TTC549 (cell line): Measurements from ENCODE around the gene EIF2AK3.
A peak's percentile ranks its signal among the peaks of the same experiment; 100 is the strongest.
"Not testable (repeated sequence)": the region's sequence is repeated elsewhere in the genome, so short reads cannot be mapped to it uniquely, and the experiment has no call there.

Experiments used
- FAIRE-seq: peaks from 2 replicates; lab custom pipeline; 2012; peaks lifted over from hg19 to GRCh38; lab: Jason Lieb, UNC

The EIF2AK3 gene

GRCh38 chr2:88627055-88627855, at the start of gene EIF2AK3:
Gene EIF2AK3, minus strand, starts transcription at chr2:88627464. Its CDS starts 190 bp downstream, at chr2:88627274.
- peak; percentile 98 for FAIRE-seq

GRCh38 chr2:88673363-88673762, 46.1 kb upstream of the EIF2AK3 start:
- FAIRE-seq = no peak

- peak; percentile 80 for FAIRE-seq
Observed at GRCh38 chr2:88671786-88672427, 44.6 kb upstream of the EIF2AK3 start.

- peak; percentile 81 for FAIRE-seq
Observed at GRCh38 chr2:88669482-88670214, 42.4 kb upstream of the EIF2AK3 start.

- FAIRE-seq = no peak
Observed at GRCh38 chr2:88668862-88669261, 41.6 kb upstream of the EIF2AK3 start.

GRCh38 chr2:88667219-88667618, 40.0 kb upstream of the EIF2AK3 start:
- FAIRE-seq = no peak

- no peak for FAIRE-seq
Observed at GRCh38 chr2:88666576-88666975, 39.3 kb upstream of the EIF2AK3 start.

- no peak for FAIRE-seq
Observed at GRCh38 chr2:88660622-88661021, 33.4 kb upstream of the EIF2AK3 start.

GRCh38 chr2:88659538-88659915, 32.3 kb upstream of the EIF2AK3 start:
- FAIRE-seq = no peak

GRCh38 chr2:88658881-88659537, 31.7 kb upstream of the EIF2AK3 start:
- no peak for FAIRE-seq

GRCh38 chr2:88658326-88658725, 31.1 kb upstream of the EIF2AK3 start:
- FAIRE-seq = no peak

GRCh38 chr2:88657131-88657530, 29.9 kb upstream of the EIF2AK3 start:
- no peak for FAIRE-seq

- FAIRE-seq = no peak
Observed at GRCh38 chr2:88656690-88657089, 29.4 kb upstream of the EIF2AK3 start.

GRCh38 chr2:88654714-88655113, 27.4 kb upstream of the EIF2AK3 start:
- FAIRE-seq = no peak

- no peak for FAIRE-seq
Observed at GRCh38 chr2:88651646-88652045, 24.4 kb upstream of the EIF2AK3 start.

- FAIRE-seq = not testable (repeated sequence)
Observed at GRCh38 chr2:88645291-88645882, 18.1 kb upstream of the EIF2AK3 start.

GRCh38 chr2:88642278-88642677, 15.0 kb upstream of the EIF2AK3 start:
- no peak for FAIRE-seq

- no peak for FAIRE-seq
Observed at GRCh38 chr2:88641330-88641729, 14.1 kb upstream of the EIF2AK3 start.

GRCh38 chr2:88639865-88640264, 12.6 kb upstream of the EIF2AK3 start:
- FAIRE-seq = no peak

GRCh38 chr2:88638743-88639142, 11.5 kb upstream of the EIF2AK3 start:
- no peak for FAIRE-seq

- FAIRE-seq = no peak
Observed at GRCh38 chr2:88638123-88638650, 10.9 kb upstream of the EIF2AK3 start.

- no peak for FAIRE-seq
Observed at GRCh38 chr2:88637464-88637863, 10.2 kb upstream of the EIF2AK3 start.
